Liver (tissue), 3 donors: ENCODE data around the gene RALGAPA2.

Experiments used
- CTCF ChIP-seq: fragments of 150-350 bp; IDR thresholded peaks from 2 replicates; pipeline ENCODE4 v1.5.1; 2017; ENCODE audit warnings: improper control_type of control experiment, low read depth, low read length; ENCODE audit not compliant: missing input control
- FOXA2 ChIP-seq: IDR thresholded peaks from 2 replicates; pipeline ENCODE4 v1.6.1; 2016; ENCODE audit warnings: antibody characterized with exemption
- JUND ChIP-seq, 2 donors: IDR thresholded peaks; 2 replicates each; pipeline ENCODE4 v1.6.1; 2016; ENCODE audit warnings: antibody characterized with exemption in 2 of 2
- NR2F2 ChIP-seq: IDR thresholded peaks from 2 replicates; pipeline ENCODE4 v1.6.1; 2016; ENCODE audit warnings: antibody characterized with exemption
- RAD21 ChIP-seq, 2 donors: IDR thresholded peaks; 2 replicates each; pipeline ENCODE4 v1.6.1; 2016; ENCODE audit warnings: antibody characterized with exemption in 2 of 2, mild to moderate bottlenecking in 2 of 2
- REST ChIP-seq: IDR thresholded peaks from 2 replicates; pipeline ENCODE4 v1.6.1; 2016; ENCODE audit warnings: antibody characterized with exemption, mild to moderate bottlenecking
- RXRA ChIP-seq, 2 donors: IDR thresholded peaks; 2 replicates each; pipeline ENCODE4 v1.6.1; 2017 to 2018; ENCODE audit warnings: antibody characterized with exemption in 2 of 2, mild to moderate bottlenecking in 1 of 2
- SP1 ChIP-seq: IDR thresholded peaks from 2 replicates; pipeline ENCODE4 v1.6.1; 2018; ENCODE audit warnings: antibody characterized with exemption, mild to moderate bottlenecking
- TAF1 ChIP-seq: conservative IDR thresholded peaks from 2 replicates; pipeline ENCODE4 v1.6.1; 2016; ENCODE audit warnings: antibody characterized with exemption, mild to moderate bottlenecking
- YY1 ChIP-seq: IDR thresholded peaks from 2 replicates; pipeline ENCODE4 v1.6.1; 2016; ENCODE audit warnings: antibody characterized with exemption, mild to moderate bottlenecking
- ZBTB33 ChIP-seq: IDR thresholded peaks from 2 replicates; pipeline ENCODE4 v1.6.1; 2016; ENCODE audit warnings: antibody characterized with exemption
- TF ChIP-seq, protein P1 (sequence below): IDR thresholded peaks from 2 replicates; pipeline ENCODE4 v1.6.1; 2016; ENCODE audit warnings: antibody characterized with exemption
- TF ChIP-seq, protein P2 (sequence below): IDR thresholded peaks from 2 replicates; pipeline ENCODE4 v1.6.1; 2016; ENCODE audit warnings: antibody characterized with exemption
- donor health status: healthy.
- donor health status: healthy.

DNA sequence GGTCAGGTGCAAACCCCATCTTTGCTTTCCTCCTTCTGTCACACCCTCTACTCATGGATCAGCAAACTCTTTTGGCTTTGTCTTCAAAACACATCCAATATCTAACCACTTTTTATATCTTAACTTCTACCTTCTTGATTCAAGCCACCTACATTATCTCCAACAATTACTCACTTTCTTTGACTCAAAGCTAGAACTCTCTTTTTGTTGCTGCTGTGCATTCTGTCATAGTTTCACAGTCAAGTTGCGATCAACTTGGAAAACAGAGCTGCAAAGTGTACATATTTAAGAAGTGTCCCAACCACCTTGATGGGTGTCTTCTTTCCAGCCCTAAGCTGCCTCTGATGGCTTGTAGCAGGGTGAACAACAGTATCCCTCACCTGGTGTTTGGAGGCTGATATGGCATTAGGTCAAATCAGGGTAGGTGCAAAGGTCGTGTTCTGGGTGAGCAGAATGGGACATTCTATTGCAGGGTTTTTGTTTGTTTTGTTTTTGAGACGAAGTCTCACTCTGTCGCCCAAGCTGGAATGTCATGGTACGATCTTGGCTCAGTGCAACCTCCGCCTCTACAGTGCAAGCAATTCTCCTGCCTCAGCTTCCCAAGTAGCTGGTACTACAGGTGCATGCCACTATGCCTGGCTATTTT is 43.4 kb upstream of the RALGAPA2 start:
- TF ChIP-seq CTCF, result peak; percentile 21
- peak; percentile 94 to 97 for TF ChIP-seq RXRA (IDR thresholded peaks at IDR 0.05)
- peak; percentile 66 for TF ChIP-seq YY1
- peak; percentile 69 to 79 for TF ChIP-seq JUND (IDR thresholded peaks at IDR 0.05)
- TF ChIP-seq FOXA2, result no peak
- no peak for TF ChIP-seq REST
- TF ChIP-seq, protein P1, sequence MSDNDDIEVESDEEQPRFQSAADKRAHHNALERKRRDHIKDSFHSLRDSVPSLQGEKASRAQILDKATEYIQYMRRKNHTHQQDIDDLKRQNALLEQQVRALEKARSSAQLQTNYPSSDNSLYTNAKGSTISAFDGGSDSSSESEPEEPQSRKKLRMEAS, result peak; percentile 67
- TF ChIP-seq ZBTB33, result peak; percentile 17
- peak; percentile 57 to 74 for TF ChIP-seq RAD21 (IDR thresholded peaks at IDR 0.05)
- no peak for TF ChIP-seq TAF1
- TF ChIP-seq, protein P2, sequence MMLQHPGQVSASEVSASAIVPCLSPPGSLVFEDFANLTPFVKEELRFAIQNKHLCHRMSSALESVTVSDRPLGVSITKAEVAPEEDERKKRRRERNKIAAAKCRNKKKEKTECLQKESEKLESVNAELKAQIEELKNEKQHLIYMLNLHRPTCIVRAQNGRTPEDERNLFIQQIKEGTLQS, result peak; percentile 40
- TF ChIP-seq SP1, result peak; percentile 90
- peak; percentile 54 for TF ChIP-seq NR2F2
